GM21360 (cell line): ENCODE results near the gene IL1RN.

ENCODE experiments used
- ATAC-seq: cut with Tn5 transposase; IDR thresholded peaks from one replicate; pipeline ENCODE4 v1.9.1; 2021; ENCODE audit warnings: mild to moderate bottlenecking, moderate library complexity; ENCODE audit not compliant: unreplicated experiment

The IL1RN gene

DNA sequence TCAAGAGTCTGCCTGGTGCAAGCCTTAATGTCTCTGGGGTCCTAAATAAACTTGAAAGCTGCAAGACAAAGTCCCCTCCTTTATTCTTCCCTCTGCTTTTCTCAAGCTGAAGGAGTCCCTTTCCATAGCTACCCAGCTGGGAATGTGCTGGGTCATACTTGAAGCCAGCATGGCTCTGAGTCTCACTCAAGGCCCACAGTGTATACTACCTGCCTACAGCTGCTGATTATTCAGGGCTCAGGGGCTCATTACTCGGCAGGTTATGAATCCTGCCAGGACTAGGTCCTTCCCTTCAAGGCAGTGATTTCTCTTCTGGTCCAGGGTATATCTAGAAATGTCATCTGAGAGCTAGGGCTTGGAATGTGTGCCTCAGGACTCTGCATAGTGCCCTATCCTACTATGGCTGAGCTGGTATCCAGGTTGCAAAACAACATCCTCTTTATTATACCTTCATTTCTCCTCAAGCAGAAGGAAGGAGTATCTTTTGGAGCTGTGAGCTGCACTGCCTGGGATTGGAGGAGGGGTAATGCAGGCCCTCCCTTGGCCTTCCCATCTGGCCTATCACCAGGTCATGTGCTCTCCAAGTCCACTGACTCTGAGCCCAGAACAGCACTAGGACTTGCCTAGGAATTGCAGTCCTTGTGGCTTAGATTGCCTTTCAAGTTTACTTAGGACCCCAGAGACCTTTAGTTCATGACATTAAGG lies 22.3 kb downstream of the IL1RN start:
- ATAC-seq: no peak

DNA sequence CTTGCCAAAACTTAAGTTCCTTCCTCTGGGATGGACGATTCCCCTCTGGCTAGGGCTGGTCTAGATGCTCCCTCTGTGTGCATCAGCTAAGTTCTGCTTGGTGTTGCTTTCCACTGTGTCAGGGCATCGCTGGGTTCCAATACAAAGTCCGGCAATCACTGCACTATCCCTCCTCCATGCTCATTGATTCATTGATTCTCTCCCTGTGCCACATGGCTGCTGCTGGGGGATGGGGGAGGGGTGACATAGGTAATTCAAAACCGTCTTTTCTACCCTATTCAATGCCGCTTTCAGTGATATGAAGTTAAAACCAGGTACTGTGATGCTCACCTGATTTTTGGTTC lies 22.8 kb downstream of the IL1RN start:
- ATAC-seq: no peak

GRCh38 chr2:113155331-113155730 lies 27.9 kb downstream of the IL1RN start:
- no peak for ATAC-seq

- ATAC-seq: no peak
These were observed 29.1 kb downstream of the IL1RN start for GRCh38 chr2:113156278-113157117.

DNA sequence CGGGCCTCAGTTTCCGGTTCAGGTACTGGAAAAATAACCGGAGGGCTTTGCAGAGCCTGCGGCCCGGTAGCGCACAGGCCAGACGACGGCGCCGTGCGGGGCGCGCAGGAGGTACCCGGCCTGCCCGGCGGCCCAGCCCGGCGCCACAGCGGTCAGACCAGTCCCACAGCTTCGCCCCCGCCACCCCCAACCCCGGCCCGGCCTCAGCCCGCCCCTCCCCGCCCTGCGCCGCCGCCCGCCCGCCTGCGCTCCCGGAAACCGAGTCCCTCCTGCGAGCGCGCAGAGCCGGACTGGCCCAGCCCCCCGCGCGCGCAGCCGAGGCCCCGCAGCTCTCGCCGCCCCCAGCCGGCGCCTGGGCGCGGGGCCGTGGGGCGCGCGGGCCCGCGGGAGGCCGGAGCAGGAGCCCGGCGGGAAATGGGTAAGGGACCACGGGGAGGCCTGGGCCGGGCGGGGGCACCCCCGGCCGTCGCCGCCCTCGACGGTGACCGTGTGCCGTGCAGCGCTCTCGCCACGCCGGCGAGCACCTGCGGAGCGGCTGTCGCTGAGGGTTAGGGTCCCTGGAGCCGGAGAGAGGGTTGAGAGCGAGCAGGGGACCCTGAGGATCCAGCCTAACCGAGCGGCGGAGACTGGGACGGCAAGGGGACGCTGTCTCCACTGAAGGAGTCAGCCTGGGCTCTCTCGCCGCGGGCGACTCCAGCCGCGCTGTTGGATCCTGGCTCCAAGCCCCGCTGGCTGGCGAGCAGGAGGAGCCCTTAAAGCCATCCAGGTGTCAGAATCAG lies 29.9 kb downstream of the IL1RN start:
- no peak for ATAC-seq

DNA sequence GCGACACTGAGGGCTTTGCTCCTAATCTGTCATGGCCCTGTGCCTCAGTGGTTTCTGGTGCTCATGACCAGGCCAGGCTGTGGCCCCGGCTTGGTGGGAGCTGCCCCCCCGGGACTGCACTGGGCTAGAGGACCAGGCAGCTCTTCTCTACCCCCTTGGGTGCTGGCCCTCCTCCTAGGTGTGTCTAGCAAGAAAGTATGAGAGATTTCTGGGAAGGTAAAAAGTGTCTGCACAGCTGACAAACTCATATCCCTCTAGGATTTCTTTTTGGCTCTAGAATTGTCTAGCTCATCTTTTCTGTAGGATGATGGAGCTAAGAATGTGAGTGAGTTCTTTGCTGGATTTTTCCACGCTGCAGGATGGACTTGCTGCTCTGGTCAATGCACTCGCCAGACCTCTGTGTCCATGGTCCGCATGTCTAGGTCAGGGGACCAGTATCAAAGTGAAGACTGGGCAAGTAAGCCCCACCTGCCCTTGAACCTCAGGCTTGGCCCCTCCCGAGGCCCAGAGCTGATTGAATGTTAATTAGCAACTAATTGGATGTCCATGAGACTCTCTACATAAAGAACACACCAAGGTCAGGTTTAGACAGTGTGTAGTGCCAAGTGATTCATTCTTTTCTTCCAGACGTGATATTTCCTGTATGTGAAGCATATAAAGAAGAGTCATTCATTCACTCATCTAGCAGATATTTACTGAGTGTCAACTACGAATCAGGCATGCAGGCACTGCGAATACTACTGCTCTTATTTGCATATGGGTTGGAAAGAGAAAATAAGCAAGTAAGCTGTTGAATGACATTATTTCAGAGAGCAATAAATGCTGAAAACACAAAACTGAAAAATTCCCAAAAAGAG lies 30.7 kb downstream of the IL1RN start:
- ATAC-seq: no peak

DNA sequence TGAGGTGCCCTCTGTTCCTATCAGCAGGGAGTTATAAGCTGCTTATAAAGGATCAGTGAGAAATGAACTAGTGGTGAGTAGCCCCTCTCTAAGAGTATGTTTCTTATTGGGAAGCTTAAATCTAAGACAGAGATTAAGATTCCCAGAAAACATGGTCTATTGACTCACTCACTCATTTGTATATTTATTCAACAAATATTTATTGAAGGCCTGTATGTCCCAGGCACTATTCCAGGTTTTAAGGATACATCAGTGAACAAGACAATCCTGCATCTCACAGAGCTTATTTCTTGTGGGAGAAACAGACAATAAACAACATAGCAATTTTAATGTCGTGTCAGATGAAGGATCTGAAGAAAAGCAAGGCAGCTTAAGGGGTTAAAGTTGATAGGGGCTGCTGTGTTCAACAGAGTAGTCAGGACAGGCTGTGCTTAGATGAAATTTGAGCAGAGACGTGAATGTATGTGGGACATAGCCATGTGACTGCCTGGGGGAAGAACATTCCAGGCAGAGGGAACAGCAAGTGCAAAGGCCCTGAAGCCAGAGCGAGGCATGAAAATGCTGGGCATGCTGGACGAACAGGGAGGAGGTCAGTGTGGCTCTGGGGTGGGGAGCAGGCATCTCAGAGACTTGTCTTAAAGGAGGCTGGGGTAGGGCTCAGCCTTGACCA lies 31.6 kb downstream of the IL1RN start:
- ATAC-seq: no peak

DNA sequence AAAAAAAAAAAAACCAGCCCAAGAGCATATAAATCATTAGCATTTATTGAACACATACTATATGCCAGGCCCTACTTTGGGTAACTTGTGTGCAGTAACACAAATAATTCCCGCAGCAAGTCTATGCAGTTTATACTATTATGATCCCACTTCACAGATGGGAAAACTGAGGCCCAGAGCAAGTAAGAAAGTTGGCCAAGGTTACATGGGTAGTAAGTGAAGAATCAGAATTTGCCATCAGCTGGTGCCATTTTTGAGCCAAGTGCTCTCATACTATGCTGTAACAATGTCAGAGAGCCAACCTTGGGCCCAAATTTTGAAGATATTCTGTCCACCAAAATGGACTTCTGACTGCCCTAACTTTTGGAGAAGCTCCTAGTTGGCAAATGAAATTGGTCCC lies 32.9 kb downstream of the IL1RN start:
- no peak for ATAC-seq

DNA sequence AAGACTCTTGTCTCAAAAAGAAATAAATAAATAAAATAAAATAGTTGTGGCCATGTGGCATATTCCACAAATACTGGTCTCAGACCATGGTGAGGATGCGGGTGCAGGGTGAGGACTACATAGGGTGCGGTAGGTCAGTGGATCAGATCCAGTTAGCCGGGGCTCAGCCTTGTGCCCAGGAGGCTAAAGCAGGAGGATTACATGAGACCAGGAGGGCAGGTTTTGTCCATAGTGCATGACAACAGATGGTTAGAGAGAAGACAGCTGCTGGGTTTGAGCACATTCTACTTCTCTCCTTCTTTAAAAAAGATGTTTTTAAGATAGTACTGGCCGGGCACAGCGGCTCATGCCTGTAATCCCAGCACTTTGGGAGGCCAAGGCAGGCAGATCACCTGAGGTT lies 33.6 kb downstream of the IL1RN start:
- no peak for ATAC-seq

DNA sequence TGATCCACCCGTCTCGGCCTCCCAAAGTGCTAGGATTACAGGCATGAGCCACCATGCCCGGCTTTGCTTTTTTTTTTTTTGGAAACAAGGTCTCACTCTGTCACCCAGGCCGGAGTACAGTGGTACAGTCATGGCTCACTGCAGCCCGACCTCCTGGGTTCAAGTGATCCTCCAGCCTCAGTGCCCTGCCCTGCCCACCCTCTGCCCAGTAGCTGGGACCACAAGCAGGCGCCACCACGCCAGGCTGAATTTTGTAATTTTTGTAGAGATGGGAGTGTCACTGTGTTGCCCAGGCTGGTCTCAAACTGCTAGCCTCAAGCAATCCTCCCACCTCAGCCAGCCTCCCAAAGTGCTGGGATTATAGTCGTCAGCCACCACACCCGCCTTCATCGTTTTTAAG lies 34.8 kb downstream of the IL1RN start:
- ATAC-seq: no peak

GRCh38 chr2:113162869-113163268 lies 35.5 kb downstream of the IL1RN start:
- ATAC-seq: no peak

DNA sequence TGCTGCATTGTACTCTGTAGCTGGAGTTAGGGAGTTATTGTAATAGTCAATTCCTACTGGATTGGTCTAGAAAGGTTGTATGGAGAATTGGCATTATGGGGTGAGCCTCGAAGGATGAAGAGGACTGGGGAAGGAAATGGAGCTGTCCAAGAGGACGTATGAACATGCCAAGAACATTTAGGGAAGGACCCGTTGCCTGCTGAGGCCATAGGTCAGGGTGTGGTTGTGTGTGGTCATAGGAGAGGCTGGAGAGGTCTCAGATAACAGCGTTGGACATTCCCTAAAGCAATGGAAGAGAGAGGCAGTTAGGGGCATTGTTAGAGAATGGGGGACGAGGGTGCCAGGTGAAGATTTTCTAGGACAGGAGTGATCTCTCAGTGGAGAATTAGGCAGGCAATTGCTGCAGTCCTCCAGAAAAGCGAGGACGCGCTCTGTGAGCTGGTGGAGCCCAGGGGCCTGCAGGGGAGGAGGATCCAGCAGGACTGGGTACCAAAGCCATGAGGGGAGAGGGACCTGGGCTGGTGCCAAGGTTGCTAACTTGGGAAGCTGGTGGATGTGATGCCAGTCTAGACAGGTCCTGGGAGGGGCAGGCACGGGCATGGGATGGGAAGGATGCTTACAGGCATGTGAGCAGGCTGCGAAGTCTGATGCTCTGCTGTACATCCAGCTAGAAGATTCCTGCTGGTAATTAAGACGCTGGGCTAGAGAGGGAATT lies 37.0 kb downstream of the IL1RN start:
- no peak for ATAC-seq

GRCh38 chr2:113164930-113165585 lies 37.7 kb downstream of the IL1RN start:
- no peak for ATAC-seq

GRCh38 chr2:113166187-113166645 lies 38.8 kb downstream of the IL1RN start:
- ATAC-seq: no peak

DNA sequence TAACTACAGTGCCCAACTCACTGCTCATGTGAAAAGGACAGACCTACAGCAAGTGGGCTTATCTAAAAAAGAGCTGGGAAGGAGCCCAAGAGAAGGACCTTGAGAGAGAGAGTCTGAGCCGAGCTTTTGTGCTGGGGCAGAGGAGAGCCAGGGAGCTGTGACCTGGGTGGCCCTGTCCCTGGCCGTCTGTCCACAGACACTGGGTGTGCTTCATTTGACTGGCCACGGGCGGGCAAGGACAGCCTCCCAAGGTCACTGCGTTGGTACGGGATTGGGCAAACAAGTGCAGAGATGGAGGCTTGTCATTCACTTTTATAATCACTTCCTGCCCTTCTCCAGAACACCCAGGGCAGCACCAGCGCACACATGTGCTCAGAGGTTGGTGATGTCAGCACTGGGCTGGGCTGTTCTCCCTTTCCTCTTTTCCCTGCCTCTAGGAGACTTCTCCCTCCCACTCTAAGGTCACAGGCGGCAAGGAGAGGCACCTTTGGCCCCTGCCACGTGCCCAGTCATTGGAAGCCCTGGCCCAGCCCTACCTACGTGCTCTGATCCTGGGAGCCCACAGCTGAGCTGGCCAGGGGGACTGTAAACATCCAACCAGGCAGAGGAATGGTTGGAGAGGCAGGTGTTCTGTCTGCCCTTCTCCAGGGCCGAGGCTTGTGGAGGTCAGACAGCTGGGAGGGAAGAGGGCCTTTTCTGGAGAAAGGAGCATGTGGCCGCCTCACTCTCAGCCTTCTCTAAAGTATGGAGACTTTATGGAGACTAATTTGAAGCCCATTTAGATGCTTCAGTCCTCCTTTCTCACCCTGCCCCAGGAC lies 39.9 kb downstream of the IL1RN start:
- ATAC-seq: no peak

DNA sequence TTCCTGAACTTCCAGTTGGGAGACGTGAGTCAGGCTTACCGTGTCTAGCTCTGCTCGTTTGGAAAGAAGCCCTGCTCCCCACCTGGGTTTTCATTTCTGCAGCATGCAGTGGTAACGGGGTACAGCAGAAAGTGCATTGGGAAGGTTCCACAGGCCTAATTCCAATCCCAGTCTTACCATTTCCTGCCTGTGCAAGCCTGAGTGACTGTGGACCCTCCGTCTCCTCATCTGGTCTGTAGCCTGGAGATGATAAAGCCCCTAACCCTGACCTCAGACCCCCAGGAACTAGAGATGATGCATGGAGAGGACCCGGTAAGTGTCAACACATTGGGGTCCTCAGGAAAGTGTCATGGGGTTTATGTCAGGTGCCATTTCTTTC lies 40.6 kb downstream of the IL1RN start:
- no peak for ATAC-seq

GRCh38 chr2:113169002-113169530 lies 41.7 kb downstream of the IL1RN start:
- ATAC-seq: no peak

DNA sequence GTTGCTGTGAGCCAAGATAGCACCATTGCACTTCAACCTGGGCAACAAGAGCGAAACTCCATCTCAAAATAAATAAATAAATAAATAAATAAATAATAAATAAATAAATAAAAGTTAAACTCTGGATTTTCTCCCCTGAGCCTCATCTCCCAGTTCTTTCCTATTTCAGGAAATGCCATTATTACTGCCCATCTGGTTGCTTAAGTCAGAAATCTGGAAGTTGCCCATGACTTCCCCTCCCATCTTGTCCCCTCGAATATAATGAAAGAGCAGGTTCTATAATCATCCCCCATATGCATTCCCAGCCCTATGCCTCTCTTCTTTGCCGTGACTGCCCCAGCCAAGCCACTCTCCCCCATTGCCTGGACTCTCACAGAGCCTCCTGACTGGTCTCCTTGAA lies 42.2 kb downstream of the IL1RN start:
- ATAC-seq: no peak
